Measurements from ENCODE around the gene BCL10.
A peak's percentile ranks its signal among the peaks of the same experiment; 100 is the strongest.

The BCL10 gene

DNA sequence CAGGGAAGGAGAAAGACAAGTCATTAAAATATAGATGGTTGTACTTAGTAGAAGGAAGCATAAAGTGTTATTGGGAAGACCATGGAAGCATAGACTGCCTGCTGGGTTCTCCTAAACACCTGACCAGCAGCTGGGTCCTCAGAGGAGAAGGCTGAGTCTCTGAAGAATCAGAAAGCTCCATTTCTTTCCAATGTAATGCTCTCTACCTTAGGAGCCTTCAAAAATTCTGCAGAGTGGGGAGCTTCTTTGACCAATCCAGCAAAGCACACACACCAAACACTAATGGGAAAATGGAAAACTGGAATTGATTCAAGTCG lies 21.1 kb upstream of the BCL10 start:
- no peak for DNase-seq (ENCODE audit: low read depth, low spot score)
- ChIA-PET POLR2A (interaction anchor here (0.8 to 2.5 kb wide), 6 partner anchors 19 to 281 kb away, joined by 3 to 8 read pairs (median 5); partner anchors contain the start of gene BCL10), CTCF (interaction anchor here (1.0 to 5.3 kb wide), 7 partner anchors 11 to 396 kb away, joined by 3 to 29 read pairs (median 4); partner anchors contain the start of gene C1orf52)
- peak overlapping the region; percentile 2 for H3K4me3 ChIP-seq (ENCODE audit: low read depth, low read length)
- TF ChIP-seq, protein P1, sequence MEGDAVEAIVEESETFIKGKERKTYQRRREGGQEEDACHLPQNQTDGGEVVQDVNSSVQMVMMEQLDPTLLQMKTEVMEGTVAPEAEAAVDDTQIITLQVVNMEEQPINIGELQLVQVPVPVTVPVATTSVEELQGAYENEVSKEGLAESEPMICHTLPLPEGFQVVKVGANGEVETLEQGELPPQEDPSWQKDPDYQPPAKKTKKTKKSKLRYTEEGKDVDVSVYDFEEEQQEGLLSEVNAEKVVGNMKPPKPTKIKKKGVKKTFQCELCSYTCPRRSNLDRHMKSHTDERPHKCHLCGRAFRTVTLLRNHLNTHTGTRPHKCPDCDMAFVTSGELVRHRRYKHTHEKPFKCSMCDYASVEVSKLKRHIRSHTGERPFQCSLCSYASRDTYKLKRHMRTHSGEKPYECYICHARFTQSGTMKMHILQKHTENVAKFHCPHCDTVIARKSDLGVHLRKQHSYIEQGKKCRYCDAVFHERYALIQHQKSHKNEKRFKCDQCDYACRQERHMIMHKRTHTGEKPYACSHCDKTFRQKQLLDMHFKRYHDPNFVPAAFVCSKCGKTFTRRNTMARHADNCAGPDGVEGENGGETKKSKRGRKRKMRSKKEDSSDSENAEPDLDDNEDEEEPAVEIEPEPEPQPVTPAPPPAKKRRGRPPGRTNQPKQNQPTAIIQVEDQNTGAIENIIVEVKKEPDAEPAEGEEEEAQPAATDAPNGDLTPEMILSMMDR (IDR thresholded peaks at IDR 0.05; ENCODE audit: insufficient read depth, low read length, missing control alignments): no peak

DNA sequence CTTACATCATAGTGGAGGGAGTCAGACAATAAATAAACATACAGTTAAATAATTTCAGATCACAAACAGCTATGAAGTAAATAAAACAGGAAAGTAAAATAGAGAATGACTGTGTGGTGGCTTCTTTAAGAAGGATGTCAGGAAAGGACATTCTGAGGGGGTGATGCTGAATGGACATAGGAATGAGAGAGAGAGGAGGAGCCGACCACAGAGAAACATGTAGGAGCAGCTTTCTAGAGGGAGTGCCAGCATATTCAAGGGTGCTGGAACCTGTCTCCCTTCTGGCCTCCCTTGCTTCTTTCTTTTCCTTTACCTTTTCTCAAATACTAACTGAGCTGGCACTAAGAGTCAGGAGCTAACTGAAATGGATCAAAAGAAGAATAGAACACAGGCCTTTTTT lies 20.5 kb upstream of the BCL10 start:
- no peak for DNase-seq (ENCODE audit: low read depth, low spot score)
- POLR2A ChIA-PET: interaction anchor here (0.6 to 2.5 kb wide), 6 partner anchors 19 to 282 kb away, joined by 3 to 8 read pairs (median 6); partner anchors contain the start of gene BCL10
- TF ChIP-seq, protein P1 (IDR thresholded peaks at IDR 0.05; ENCODE audit: insufficient read depth, low read length, missing control alignments): no peak
- no peak overlapping the region for H3K4me3 ChIP-seq (ENCODE audit: low read depth, low read length)
- CTCF ChIA-PET: interaction anchor here (0.7 to 5.3 kb wide), 7 partner anchors 11 to 396 kb away, joined by 3 to 29 read pairs (median 4); partner anchors contain the start of gene C1orf52

DNA sequence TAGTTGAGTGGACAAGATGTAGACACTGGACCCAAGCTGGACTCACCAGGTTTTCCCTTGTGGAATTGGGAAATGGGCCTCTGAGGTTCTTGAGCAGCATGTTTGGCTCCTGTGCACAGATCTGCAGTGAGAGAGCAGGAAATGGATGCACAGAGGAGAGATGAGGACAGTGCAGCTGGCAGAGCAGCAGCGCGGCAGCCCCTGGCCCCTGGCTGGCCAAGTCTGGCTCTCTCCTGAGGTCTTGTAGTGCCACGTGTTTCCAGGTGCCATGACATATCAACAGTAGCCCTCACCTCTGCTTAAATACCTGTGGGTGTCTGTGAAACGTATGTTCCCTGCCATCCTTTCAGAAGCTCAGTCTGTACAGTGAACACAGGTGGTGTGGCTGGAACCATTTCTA lies 19.2 kb upstream of the BCL10 start:
- CTCF ChIA-PET: interaction anchor here (1.0 to 5.3 kb wide), 4 partner anchors 11 to 351 kb away, joined by 3 to 29 read pairs (median 4); partner anchors contain the start of gene C1orf52
- POLR2A ChIA-PET: no interaction called here
- no peak for DNase-seq (ENCODE audit: low read depth, low spot score)
- no peak overlapping the region for H3K4me3 ChIP-seq (ENCODE audit: low read depth, low read length)
- TF ChIP-seq, protein P1 (IDR thresholded peaks at IDR 0.05; ENCODE audit: insufficient read depth, low read length, missing control alignments): no peak

DNA sequence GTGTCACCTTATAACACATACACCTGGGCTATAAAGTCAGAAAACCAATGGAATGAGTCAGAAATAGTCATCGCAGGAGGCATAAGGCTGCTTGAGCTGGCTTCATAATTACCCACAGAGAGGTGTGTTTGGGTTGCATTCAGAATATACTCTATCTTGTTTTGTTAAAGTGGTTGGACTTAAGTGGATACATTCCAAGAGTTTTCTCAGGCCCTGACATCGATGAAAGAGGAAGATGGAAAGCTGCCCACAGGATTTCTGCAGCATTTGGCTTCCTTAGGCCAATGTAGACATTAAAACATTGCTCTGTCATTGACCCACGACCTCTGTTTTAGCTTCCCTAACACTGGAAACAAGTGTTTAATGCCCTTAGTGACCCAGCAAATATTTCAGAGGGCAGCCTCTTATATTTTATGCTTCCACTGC lies 18.6 kb upstream of the BCL10 start:
- TF ChIP-seq, protein P1 (IDR thresholded peaks at IDR 0.05; ENCODE audit: insufficient read depth, low read length, missing control alignments): no peak
- ChIA-PET POLR2A (no interaction called here), CTCF (interaction anchor here (1.2 to 5.3 kb wide), 3 partner anchors 10 to 350 kb away, joined by 3 to 29 read pairs (median 4); no protein-coding TSS in a partner anchor)
- H3K4me3 ChIP-seq (ENCODE audit: low read depth, low read length): no peak overlapping the region
- DNase-seq (ENCODE audit: low read depth, low spot score): no peak

DNA sequence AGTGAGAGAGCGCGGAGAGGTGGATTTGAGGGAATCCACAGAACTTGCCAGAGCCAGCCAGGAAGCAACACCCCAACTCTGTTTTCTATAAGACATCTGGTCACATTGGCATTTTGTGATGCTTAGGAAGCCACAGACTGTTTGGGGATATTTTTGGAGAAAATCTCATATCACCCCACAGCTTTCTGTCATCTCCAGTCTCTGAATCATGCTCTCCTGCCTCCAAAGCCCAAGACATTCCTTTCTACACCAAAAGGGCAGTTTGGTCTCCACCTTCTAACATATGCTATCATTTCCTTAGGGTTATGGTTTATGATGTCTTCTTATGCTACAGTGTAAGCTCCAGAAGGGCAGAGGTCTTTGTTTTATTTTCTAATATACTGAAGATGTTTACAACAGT lies 14.4 kb upstream of the BCL10 start:
- CTCF ChIA-PET: interaction anchor here (1.3 to 3.2 kb wide), 2 partner anchors 18 to 182 kb away, joined by 4 to 11 read pairs; no protein-coding TSS in a partner anchor
- POLR2A ChIA-PET: interaction anchor here (0.9 kb wide), 1 partner anchor 14 kb away, joined by 3 read pairs; the partner anchor contains the start of gene BCL10
- TF ChIP-seq, protein P1 (IDR thresholded peaks at IDR 0.05; ENCODE audit: insufficient read depth, low read length, missing control alignments): no peak
- no peak overlapping the region for H3K4me3 ChIP-seq (ENCODE audit: low read depth, low read length)
- no peak for DNase-seq (ENCODE audit: low read depth, low spot score)

DNA sequence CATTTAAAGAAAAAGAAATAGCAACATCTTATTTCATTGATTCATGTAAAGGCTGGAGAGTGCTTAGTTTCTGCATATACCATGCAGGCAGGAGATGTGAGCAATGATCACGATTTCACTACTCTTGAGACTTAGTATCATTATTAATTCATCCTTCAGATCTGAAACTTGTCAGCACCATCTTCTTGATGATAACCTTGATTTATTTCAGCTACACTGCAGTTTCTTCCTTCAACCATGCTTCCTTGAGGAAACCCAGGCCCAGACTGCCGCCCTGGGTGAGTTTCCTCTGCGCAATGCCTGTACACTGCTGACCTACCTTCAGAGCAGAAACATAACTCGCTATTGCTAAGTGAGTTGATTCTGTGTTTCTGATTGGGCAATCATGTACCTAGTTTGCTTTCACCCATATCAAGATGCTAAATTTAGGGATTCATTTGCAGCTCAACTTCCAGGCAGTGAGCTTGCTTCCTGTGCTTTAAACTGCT lies 13.5 kb upstream of the BCL10 start:
- no peak overlapping the region for H3K4me3 ChIP-seq (ENCODE audit: low read depth, low read length)
- CTCF ChIA-PET: interaction anchor here (1.0 to 3.2 kb wide), 5 partner anchors 9 to 181 kb away, joined by 3 to 11 read pairs (median 4); partner anchors contain the start of gene C1orf52
- TF ChIP-seq, protein P1 (IDR thresholded peaks at IDR 0.05; ENCODE audit: insufficient read depth, low read length, missing control alignments): no peak
- POLR2A ChIA-PET: no interaction called here
- no peak for DNase-seq (ENCODE audit: low read depth, low spot score)

Data from AG04449 (cell line).